OCI-LY7 (cell line): ENCODE data around the gene TMEM131L.

ENCODE experiments used
- CTCF ChIP-seq: fragments of 200-600 bp; sonication (generic); conservative IDR thresholded peaks from 2 replicates; pipeline ENCODE4 v1.5.1; 2014; ENCODE audit warnings: mild to moderate bottlenecking, antibody characterized with exemption, low read length, moderate library complexity, mixed read lengths
- EZH2phosphoT487 ChIP-seq: fragments of 200-600 bp; sonication (generic); IDR thresholded peaks from 2 replicates; pipeline ENCODE4 v1.6.1; 2018; ENCODE audit warnings: low read depth, borderline replicate concordance, mild to moderate bottlenecking, mixed run types, antibody characterized with exemption, low read length, moderate library complexity, mixed read lengths

- TF ChIP-seq CTCF, result no peak
- TF ChIP-seq EZH2phosphoT487, result no peak
These were observed 47.1 kb upstream of the TMEM131L start for GRCh38 chr4:153419029-153419428.
